T47D (cell line): ENCODE measurements around the gene CTBP1.

ENCODE experiments used
- DNase-seq, 2 experiments: peaks; one replicate each; pipeline versions ENCODE4 v3.0.0 to v3.0.0-alpha.2; 2011 to 2012; ENCODE audit warnings: low read depth in 1 of 2, low spot score in 1 of 2
- JUND ChIP-seq: IDR thresholded peaks from 2 replicates; pipeline ENCODE4 v1.6.1; 2012; ENCODE audit warnings: low read depth
- in situ Hi-C: cut with HindIII; loops from 2 replicates; pipeline ENCODE4 v1.10.0; 2016; ENCODE audit warnings: low sequenced_read_pairs, low pct_unique_long_range_greater_than_20kb

The CTBP1 gene

GRCh38 chr4:1168191-1169101 lies 80.5 kb downstream of the CTBP1 start:
- in situ Hi-C loops = no loop called here
- TF ChIP-seq JUND = no peak
- no peak for DNase-seq

GRCh38 chr4:1167244-1167949 lies 81.5 kb downstream of the CTBP1 start:
- in situ Hi-C loops = no loop called here

GRCh38 chr4:1166509-1167243 lies 82.3 kb downstream of the CTBP1 start:
- TF ChIP-seq JUND = no peak
- DNase-seq = no peak
- in situ Hi-C loops = no loop called here

More at GRCh38 chr4:1167244-1167949, 81.5 kb downstream of the CTBP1 start:
- no peak for TF ChIP-seq JUND
- DNase-seq = peak; percentile 92 to 96

GRCh38 chr4:1164956-1165545 lies 83.9 kb downstream of the CTBP1 start:
- DNase-seq = no peak
- in situ Hi-C loops = no loop called here
- TF ChIP-seq JUND = no peak

GRCh38 chr4:1164444-1164843 lies 84.5 kb downstream of the CTBP1 start:
- no peak for DNase-seq
- no peak for TF ChIP-seq JUND
- in situ Hi-C loops = no loop called here

GRCh38 chr4:1164040-1164439 lies 84.9 kb downstream of the CTBP1 start:
- no peak for DNase-seq
- TF ChIP-seq JUND = no peak
- in situ Hi-C loops = no loop called here
